HL-60 (cell line): ENCODE data around the gene TSPEAR.
A peak's percentile ranks its signal among the peaks of the same experiment; 100 is the strongest.
"Not testable (repeated sequence)": the region's sequence is repeated elsewhere in the genome, so short reads cannot be mapped to it uniquely, and the experiment has no call there.

Source experiments
- DNase-seq, 2 experiments: peaks; one replicate each; pipeline ENCODE4 v3.0.0-alpha.2; 2010 to 2020; ENCODE audit warnings: low read depth in 1 of 2, low spot score in 1 of 2
- H3K27ac ChIP-seq: fragments of 250-450 bp; sonication (Bioruptor Pico); replicated peaks from 2 replicates; pipeline ENCODE4 v1.5.1; 2020; ENCODE audit warnings: mild to moderate bottlenecking, moderate library complexity
- H3K27me3 ChIP-seq: fragments of 250-450 bp; sonication (Bioruptor Pico); 2 replicates; pipeline ENCODE4 v1.5.1; 2021; ENCODE audit warnings: mild to moderate bottlenecking, moderate library complexity; ENCODE audit not compliant: insufficient read depth, poor library complexity, severe bottlenecking
- H3K4me3 ChIP-seq: replicated peaks from 2 replicates; pipeline ENCODE4 v1.5.1; 2011; ENCODE audit warnings: mild to moderate bottlenecking, control low read depth, low read length; ENCODE audit not compliant: insufficient read depth
- CTCF ChIP-seq: IDR thresholded peaks from one replicate; pipeline ENCODE4 v1.5.1; 2011; ENCODE audit warnings: low read length, control low read depth, inconsistent platforms; ENCODE audit not compliant: insufficient read depth
- GABPA ChIP-seq: IDR thresholded peaks from 2 replicates; pipeline ENCODE4 v1.6.1; 2012; ENCODE audit warnings: low read depth
- POLR2AphosphoS5 ChIP-seq: IDR thresholded peaks from 2 replicates; pipeline ENCODE4 v1.6.1; 2012; ENCODE audit warnings: low read depth
- SPI1 ChIP-seq: IDR thresholded peaks from 2 replicates; pipeline ENCODE4 v1.6.1; 2012; ENCODE audit warnings: low read depth, mild to moderate bottlenecking, borderline replicate concordance
- TF ChIP-seq, protein P1 (sequence below): IDR thresholded peaks from 2 replicates; pipeline ENCODE4 v1.6.1; 2012; ENCODE audit warnings: low read depth; ENCODE audit not compliant: insufficient replicate concordance

Gene TSPEAR

GRCh38 chr21:44505673-44506278, 205.6 kb downstream of the TSPEAR start:
- no peak for DNase-seq
- Histone ChIP-seq H3K4me3 (no peak overlapping the region), H3K27ac (no peak overlapping the region), H3K27me3 (no peaks in the 10 kb centered on the region)
- no peak for TF ChIP-seq SPI1
- TF ChIP-seq, protein P1, sequence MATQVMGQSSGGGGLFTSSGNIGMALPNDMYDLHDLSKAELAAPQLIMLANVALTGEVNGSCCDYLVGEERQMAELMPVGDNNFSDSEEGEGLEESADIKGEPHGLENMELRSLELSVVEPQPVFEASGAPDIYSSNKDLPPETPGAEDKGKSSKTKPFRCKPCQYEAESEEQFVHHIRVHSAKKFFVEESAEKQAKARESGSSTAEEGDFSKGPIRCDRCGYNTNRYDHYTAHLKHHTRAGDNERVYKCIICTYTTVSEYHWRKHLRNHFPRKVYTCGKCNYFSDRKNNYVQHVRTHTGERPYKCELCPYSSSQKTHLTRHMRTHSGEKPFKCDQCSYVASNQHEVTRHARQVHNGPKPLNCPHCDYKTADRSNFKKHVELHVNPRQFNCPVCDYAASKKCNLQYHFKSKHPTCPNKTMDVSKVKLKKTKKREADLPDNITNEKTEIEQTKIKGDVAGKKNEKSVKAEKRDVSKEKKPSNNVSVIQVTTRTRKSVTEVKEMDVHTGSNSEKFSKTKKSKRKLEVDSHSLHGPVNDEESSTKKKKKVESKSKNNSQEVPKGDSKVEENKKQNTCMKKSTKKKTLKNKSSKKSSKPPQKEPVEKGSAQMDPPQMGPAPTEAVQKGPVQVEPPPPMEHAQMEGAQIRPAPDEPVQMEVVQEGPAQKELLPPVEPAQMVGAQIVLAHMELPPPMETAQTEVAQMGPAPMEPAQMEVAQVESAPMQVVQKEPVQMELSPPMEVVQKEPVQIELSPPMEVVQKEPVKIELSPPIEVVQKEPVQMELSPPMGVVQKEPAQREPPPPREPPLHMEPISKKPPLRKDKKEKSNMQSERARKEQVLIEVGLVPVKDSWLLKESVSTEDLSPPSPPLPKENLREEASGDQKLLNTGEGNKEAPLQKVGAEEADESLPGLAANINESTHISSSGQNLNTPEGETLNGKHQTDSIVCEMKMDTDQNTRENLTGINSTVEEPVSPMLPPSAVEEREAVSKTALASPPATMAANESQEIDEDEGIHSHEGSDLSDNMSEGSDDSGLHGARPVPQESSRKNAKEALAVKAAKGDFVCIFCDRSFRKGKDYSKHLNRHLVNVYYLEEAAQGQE = no peak
- TF ChIP-seq CTCF = no peak
- no peak for TF ChIP-seq POLR2AphosphoS5
- no peak for TF ChIP-seq GABPA

- Histone ChIP-seq H3K4me3 (no peak overlapping the region), H3K27me3 (no peaks in the 10 kb centered on the region), H3K27ac (no peak overlapping the region)
- peak; percentile 77 to 89 for DNase-seq
- peak; percentile 34; the same call in 1 of the 2 replicates for TF ChIP-seq GABPA
- TF ChIP-seq SPI1 = peak; percentile 50; the same call in 1 of the 2 replicates
- TF ChIP-seq, protein P1 = no peak
- no peak for TF ChIP-seq CTCF
Observed at GRCh38 chr21:44503901-44504399, 207.4 kb downstream of the TSPEAR start.

DNA sequence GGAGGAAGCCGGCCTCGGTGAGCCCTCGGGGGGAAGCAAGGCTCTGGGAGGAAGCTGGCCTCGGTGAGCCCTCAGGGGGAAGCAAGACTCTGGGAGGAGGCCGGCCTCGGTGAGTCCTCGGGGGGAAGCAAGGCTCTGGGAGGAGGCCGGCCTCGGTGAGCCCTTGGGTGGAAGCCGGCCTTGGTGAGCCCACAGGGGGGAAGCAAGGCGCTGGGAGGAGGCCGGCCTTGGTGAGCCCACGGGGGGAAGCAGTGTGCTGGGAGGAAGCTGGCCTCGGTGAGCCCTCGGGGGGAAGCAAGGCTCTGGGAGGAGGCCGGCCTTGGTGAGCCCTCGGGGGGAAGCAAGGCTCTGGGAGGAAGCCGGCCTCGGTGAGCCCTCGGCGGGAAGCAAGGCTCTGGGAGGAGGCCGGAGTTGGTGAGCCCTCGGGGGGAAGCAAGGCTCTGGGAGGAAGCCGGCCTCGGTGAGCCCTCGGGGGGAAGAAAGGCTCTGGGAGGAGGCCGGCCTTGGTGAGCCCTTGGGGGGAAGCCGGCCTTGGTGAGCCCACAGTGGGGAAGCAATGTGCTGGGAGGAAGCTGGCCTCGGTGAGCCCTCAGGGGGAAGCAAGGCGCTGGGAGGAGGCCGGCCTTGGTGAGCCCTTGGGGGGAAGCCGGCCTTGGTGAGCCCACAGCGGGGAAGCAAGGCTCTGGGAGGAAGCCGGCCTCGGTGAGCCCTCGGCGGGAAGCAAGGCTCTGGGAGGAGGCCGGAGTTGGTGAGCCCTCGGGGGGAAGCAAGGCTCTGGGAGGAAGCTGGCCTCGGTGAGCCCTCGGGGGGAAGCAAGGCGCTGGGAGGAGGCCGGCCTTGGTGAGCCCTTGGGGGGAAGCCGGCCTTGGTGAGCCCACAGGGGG, 208.1 kb downstream of the TSPEAR start:
- H3K27ac ChIP-seq, H3K27me3 ChIP-seq, H3K4me3 ChIP-seq: not testable (repeated sequence)
- peak in 1 of 2 experiments; percentile 26 for DNase-seq

DNA sequence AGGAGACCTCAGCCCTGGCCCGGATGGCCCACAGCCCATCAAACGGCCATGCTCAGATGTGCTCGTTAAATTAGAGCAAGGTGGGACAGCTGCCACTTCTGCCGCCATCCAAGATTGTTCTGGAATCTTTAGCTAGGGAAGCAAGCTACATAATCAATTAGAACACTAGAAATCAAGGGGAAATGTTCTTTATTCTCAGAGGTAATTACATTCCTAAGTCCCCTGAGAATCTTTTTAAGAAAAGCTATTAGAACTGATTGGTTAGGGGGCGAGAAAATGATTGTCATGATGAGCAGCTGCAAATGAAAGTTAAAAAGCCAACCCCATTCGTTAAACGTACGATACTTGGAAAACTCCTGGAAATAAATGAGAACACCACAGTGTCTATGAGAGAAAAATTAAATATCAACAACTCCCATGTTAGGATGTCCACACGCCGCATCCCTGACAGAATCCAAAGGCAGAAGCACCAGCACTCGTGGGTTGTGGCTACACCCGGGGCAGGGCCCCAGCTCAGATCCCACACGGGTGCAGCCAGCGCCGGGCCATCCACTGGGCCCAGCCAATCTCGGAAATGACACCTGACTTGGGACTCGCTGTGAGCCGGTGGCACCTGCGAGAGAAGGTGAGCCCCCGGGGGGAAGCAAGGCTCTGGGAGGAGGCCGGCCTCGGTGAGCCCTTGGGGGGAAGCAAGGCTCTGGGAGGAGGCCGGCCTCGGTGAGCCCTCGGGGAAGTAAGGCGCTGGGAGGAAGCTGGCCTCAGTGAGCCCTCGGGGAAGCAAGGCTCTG, 209.0 kb downstream of the TSPEAR start:
- Histone ChIP-seq H3K4me3 (no peak overlapping the region), H3K27me3 (no peaks in the 10 kb centered on the region), H3K27ac (no peak overlapping the region)
- no peak for DNase-seq
- TF ChIP-seq SPI1 (no peak), GABPA (no peak), POLR2AphosphoS5 (no peak), CTCF (no peak)
- TF ChIP-seq, protein P1 = no peak
